GM10248 (cell line): ENCODE results near the gene ZNF512B.
"Not testable (repeated sequence)": the region's sequence is repeated elsewhere in the genome, so short reads cannot be mapped to it uniquely, and the experiment has no call there.

ENCODE experiments used
- CTCF ChIA-PET: fragments of 300-600 bp; sonication (Branson Sonifier 250); formaldehyde crosslinking; extraction: SDS; loops from one replicate; lab custom pipeline; 2021; ENCODE audit warnings: antibody characterized with exemption; lab: Yijun Ruan, JAX
- POLR2A ChIA-PET: fragments of 350-650 bp; sonication (Branson Sonifier 250); formaldehyde crosslinking; extraction: SDS; loops from one replicate; lab custom pipeline; 2020; ENCODE audit warnings: antibody characterized with exemption; lab: Yijun Ruan, JAX
- DNase-seq: peaks from one replicate; pipeline ENCODE4 v3.0.0; 2012; ENCODE audit errors: extremely low spot score
- CTCF ChIP-seq: IDR thresholded peaks from 2 replicates; pipeline ENCODE4 v1.5.1; 2012; ENCODE audit warnings: mild to moderate bottlenecking, low read depth; ENCODE audit errors: extremely low read depth, missing control alignments, control extremely low read depth

Gene ZNF512B

GRCh38 chr20:63969838-63970713, at the start of gene ZNF512B:
TSS of gene ZNF512B (minus strand) at chr20:63969930. CDS start at chr20:63967950, 1,980 bp downstream.
- POLR2A ChIA-PET = no interaction called here
- no peak for TF ChIP-seq CTCF
- DNase-seq = peak; percentile 86
- CTCF ChIA-PET = no interaction called here

- POLR2A ChIA-PET = no interaction called here
- no peak for TF ChIP-seq CTCF
- no peak for DNase-seq
- CTCF ChIA-PET = interaction anchor here (1.2 to 1.5 kb wide), 2 partner anchors 21 to 23 kb away, joined by 3 read pairs; partner anchors contain the start of gene C20orf204
Measured at GRCh38 chr20:64015635-64016034, 45.9 kb upstream of the ZNF512B start.

- DNase-seq, POLR2A ChIA-PET: not testable (repeated sequence)
- CTCF ChIA-PET = interaction anchor here (1.3 to 2.6 kb wide), 3 partner anchors 24 to 32 kb away, joined by 3 to 12 read pairs (median 4); partner anchors contain the start of gene C20orf204
Measured at GRCh38 chr20:64012385-64013154, 42.8 kb upstream of the ZNF512B start.

GRCh38 chr20:64011366-64011779, 41.6 kb upstream of the ZNF512B start:
- ChIA-PET POLR2A (interaction anchor here (1.8 kb wide), 1 partner anchor 26 kb away, joined by 6 read pairs; no protein-coding TSS in a partner anchor), CTCF (interaction anchor here (0.9 to 5.4 kb wide), 3 partner anchors 15 to 38 kb away, joined by 3 to 38 read pairs (median 13); partner anchors contain the start of genes PRPF6 and SAMD10)
- TF ChIP-seq CTCF = no peak
- no peak for DNase-seq

GRCh38 chr20:64010711-64011237, 41.0 kb upstream of the ZNF512B start:
- TF ChIP-seq CTCF = no peak
- CTCF ChIA-PET = interaction anchor here (0.7 to 5.4 kb wide), 10 partner anchors 8 to 37 kb away, joined by 3 to 38 read pairs (median 4); partner anchors contain the start of genes C20orf204, PRPF6 and SAMD10
- no peak for DNase-seq
- POLR2A ChIA-PET = interaction anchor here (1.0 to 1.8 kb wide), 3 partner anchors 14 to 30 kb away, joined by 3 to 6 read pairs (median 3); partner anchors contain the start of gene PRPF6

- TF ChIP-seq CTCF = no peak
- CTCF ChIA-PET = interaction anchor here (0.7 to 5.4 kb wide), 9 partner anchors 8 to 36 kb away, joined by 3 to 38 read pairs (median 4); partner anchors contain the start of genes C20orf204, PRPF6 and SAMD10
Measured at GRCh38 chr20:64009811-64010387, 40.2 kb upstream of the ZNF512B start.

More at GRCh38 chr20:64009811-64010387, 40.2 kb upstream of the ZNF512B start:
- POLR2A ChIA-PET = interaction anchor here (0.6 to 1.8 kb wide), 4 partner anchors 13 to 29 kb away, joined by 3 to 6 read pairs (median 3); partner anchors contain the start of gene PRPF6
- no peak for DNase-seq
